SK-N-SH (cell line): ENCODE results near the gene FADS1.

Experiments used
- CHD2 ChIP-seq: fragments of 150-350 bp; IDR thresholded peaks from 2 replicates; pipeline ENCODE4 v1.6.1; 2018; ENCODE audit warnings: low read length; ENCODE audit not compliant: partially characterized antibody
- EP300 ChIP-seq, 2 experiments: IDR thresholded peaks; 2 replicates each; pipeline versions ENCODE4 v1.4.0 to v1.6.1; 2012; ENCODE audit warnings: borderline replicate concordance in 1 of 2, low read depth in 1 of 2, low read length in 1 of 2
- JUND ChIP-seq: IDR thresholded peaks from 2 replicates; pipeline ENCODE4 v1.4.0; 2012
- RCOR1 ChIP-seq: fragments of 150-350 bp; IDR thresholded peaks from 2 replicates; pipeline ENCODE4 v1.6.1; 2017; ENCODE audit warnings: antibody characterized with exemption, low read length
- TF ChIP-seq, protein P1 (sequence below): fragments of 200-600 bp; sonication (generic); IDR thresholded peaks from 2 replicates; pipeline ENCODE4 v1.6.1; 2017; ENCODE audit warnings: antibody characterized with exemption, mild to moderate bottlenecking, moderate library complexity
- TF ChIP-seq, protein P2 (sequence below): IDR thresholded peaks from 2 replicates; pipeline ENCODE4 v1.4.0; 2012; ENCODE audit warnings: low read depth

DNA sequence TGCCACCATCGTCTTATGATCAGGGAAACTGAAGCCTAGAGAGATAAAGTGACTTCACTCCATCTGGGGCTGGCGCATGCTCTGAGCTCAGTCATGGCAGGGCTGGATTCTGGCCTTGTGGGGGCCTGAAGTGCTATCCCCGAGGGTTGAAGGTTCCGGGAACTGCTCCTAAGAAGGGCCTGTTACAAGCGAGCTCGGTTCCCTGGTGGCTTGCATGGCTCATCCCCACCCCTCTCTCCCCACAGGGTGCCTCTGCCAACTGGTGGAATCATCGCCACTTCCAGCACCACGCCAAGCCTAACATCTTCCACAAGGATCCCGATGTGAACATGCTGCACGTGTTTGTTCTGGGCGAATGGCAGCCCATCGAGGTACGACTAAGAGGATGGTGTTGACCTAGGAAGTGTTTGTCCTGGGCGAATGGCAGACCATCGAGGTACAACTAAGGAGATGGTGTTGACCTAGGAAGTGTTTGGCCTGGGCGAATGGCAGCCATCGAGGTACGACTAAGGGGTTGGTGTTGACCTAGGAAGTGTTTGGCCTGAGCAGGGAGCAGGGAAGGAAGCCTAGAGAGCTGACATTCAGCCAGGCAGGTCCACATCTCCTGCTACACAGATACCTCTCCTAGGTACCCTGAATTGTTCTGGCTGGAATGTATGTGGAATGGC, 31.2 kb upstream of the FADS1 start:
- TF ChIP-seq RCOR1 = no peak
- TF ChIP-seq, protein P1, sequence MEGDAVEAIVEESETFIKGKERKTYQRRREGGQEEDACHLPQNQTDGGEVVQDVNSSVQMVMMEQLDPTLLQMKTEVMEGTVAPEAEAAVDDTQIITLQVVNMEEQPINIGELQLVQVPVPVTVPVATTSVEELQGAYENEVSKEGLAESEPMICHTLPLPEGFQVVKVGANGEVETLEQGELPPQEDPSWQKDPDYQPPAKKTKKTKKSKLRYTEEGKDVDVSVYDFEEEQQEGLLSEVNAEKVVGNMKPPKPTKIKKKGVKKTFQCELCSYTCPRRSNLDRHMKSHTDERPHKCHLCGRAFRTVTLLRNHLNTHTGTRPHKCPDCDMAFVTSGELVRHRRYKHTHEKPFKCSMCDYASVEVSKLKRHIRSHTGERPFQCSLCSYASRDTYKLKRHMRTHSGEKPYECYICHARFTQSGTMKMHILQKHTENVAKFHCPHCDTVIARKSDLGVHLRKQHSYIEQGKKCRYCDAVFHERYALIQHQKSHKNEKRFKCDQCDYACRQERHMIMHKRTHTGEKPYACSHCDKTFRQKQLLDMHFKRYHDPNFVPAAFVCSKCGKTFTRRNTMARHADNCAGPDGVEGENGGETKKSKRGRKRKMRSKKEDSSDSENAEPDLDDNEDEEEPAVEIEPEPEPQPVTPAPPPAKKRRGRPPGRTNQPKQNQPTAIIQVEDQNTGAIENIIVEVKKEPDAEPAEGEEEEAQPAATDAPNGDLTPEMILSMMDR = no peak
- no peak for TF ChIP-seq EP300 (IDR thresholded peaks at IDR 0.05; ENCODE audit: borderline replicate concordance in 1 of 2, low read depth in 1 of 2, low read length in 1 of 2)
- no peak for TF ChIP-seq CHD2
- TF ChIP-seq, protein P2, sequence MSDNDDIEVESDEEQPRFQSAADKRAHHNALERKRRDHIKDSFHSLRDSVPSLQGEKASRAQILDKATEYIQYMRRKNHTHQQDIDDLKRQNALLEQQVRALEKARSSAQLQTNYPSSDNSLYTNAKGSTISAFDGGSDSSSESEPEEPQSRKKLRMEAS = no peak
- TF ChIP-seq JUND = no peak
